Measurements from ENCODE around the gene MYH6. TPM values are rescaled to one million over a fixed set of nuclear protein-coding genes. Genes with fewer than 3 reads are reported as not detected.

The MYH6 gene
- total and polyA plus RNA-seq, 8 donors: 0.03 to 1.5 (median 0.05) TPM; not detected in 3

DNA sequence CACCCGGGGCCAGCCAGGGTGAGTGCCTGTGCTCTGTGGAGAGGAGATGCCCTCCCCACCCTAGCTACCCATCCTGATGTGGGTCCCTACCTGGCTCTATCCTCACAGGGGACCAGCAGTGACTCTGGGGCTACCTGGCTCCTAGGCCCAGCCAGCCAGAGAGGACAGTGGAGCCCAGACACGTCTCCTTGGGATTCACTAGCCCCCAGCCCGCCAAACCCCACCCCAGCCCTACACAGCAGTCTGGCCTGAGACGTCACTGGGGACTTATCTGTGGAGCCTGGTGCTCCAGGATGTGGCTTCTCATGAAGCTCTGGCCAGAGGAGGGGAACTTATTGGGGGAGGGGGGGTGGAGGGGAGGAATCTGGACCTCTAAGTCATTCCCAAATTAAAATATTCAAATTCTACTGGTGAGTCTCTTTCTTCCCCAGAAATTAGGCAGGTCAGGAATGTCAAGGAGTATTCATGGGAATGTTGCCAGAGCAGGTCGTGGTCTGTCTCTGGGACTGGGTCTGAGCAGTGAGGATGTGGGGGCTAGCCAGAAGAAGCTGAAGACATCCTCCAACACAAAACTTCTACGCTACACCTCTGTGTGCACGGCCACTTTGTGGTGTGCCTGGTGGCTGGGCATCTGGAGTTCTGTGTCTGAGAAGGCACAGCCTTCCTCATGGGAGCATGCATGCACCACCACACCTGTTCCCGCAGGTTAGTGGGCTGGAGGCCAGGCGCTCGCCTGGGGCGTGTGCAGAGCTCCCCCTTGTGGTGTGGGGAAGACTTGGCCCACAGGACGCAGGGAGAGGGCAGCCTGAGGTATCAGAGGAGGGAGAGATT lies 28.5 kb downstream of the MYH6 start:
- Histone ChIP-seq H3K27ac (no peak overlapping the region), H3K36me3 (no peaks in the 10 kb centered on the region), H3K4me1 (no peaks in the 10 kb centered on the region), H3K4me3 (no peak overlapping the region), H3K9me3 (no peaks in the 10 kb centered on the region), H3K27me3 (peaks cover 0 to 36% of the 10 kb centered on the region in 2 donors)
- intact Hi-C loops (cut with DNase I): loop anchor here in 1 of 2 donors (10.0 kb wide), 1 partner anchor 55 kb away; the partner anchor contains the start of gene PABPN1
- TF ChIP-seq, protein P1, sequence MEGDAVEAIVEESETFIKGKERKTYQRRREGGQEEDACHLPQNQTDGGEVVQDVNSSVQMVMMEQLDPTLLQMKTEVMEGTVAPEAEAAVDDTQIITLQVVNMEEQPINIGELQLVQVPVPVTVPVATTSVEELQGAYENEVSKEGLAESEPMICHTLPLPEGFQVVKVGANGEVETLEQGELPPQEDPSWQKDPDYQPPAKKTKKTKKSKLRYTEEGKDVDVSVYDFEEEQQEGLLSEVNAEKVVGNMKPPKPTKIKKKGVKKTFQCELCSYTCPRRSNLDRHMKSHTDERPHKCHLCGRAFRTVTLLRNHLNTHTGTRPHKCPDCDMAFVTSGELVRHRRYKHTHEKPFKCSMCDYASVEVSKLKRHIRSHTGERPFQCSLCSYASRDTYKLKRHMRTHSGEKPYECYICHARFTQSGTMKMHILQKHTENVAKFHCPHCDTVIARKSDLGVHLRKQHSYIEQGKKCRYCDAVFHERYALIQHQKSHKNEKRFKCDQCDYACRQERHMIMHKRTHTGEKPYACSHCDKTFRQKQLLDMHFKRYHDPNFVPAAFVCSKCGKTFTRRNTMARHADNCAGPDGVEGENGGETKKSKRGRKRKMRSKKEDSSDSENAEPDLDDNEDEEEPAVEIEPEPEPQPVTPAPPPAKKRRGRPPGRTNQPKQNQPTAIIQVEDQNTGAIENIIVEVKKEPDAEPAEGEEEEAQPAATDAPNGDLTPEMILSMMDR (IDR thresholded peaks at IDR 0.05): peak; percentile 76 to 90
- DNase-seq (peak; percentile 32 to 92 (median 64)), ATAC-seq (peak; percentile 98)

DNA sequence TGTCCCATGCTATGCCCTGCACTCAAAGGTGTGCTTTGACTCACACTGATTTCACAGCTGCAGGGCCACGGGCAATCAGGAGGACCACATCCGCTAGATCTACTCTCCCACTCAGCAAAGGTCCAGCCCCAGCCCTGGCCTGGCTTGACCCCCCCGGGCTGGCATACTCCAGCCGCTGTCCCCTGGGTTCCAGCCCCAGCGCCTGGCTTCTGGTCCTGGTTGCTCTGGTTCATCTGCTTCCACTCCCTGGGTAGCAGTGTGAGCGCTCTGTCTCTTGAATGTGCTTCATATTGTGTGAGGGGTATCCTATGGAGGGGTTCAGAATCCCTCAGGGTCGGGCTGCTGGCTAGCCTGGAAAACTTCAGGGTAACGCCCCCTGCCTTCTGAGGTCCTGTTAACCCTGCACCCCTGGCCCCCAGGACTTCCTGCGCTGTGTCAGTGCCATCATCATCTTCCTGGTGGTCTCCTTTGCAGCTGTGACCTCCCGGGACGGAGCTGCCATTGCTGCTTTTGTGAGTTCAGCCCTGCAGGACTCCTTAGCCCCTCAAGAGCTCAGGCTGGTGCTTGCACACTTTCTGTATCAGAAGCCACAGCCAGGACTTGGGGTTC lies 29.4 kb downstream of the MYH6 start:
- ATAC-seq: no peak
- intact Hi-C loops (cut with DNase I): loop anchor here in 1 of 2 donors (10.0 kb wide), 1 partner anchor 54 kb away; the partner anchor contains the start of gene PABPN1

DNA sequence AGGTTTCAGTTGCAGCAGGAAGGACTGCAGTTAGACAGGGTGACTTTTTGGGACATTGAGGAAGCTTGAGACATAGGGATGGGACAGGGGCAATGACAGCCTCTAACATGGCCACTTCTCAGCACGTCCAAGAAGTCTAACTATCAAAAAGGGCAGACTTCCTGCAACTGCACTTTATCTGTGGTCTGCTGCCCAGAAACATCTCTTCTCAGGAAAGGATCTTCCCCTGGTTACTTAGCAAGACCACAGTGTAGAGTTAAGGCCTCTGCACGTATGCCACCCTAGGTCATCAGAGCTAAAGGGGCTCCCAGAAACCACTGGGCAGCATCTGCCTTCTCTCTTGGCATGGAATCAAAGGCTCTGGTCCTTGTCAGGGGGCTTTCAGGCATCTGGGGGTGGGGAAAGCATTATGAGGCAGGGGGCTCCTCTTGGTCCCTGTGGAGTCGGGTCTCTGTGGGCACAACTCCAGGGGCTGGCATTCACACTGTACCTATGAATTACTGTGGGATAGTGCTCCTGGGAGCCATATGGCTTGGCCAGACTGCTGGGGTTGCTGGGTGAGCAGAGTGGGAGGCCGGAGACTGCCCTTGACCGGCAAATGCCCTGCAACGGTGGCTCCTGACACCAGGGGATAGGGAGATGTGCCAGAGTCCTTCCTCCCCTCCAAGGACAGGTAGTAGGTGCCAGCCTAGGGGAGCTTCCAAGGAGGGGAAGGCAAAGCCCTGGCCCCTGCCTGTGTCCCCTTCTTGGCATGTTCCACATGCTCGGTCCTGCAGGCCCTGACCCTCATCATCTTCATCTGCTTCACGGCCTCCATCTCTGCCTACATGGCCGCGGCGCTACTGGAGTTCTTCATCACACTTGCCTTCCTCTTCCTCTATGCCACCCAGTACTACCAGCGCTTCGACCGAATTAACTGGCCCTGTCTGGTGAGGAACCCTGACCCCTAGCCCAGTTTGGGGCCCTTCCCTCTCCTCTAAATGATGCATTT lies 30.2 kb downstream of the MYH6 start:
- Histone ChIP-seq H3K27me3 (peaks cover 0 to 33% of the 10 kb centered on the region in 2 donors), H3K36me3 (no peaks in the 10 kb centered on the region), H3K4me1 (no peaks in the 10 kb centered on the region), H3K4me3 (no peak overlapping the region), H3K27ac (no peak overlapping the region), H3K9me3 (no peaks in the 10 kb centered on the region)
- TF ChIP-seq, protein P1 (IDR thresholded peaks at IDR 0.05): no peak
- DNase-seq (no peak), ATAC-seq (no peak)
- intact Hi-C loops (cut with DNase I): loop anchor here in 1 of 2 donors (10.0 kb wide), 1 partner anchor 53 kb away; the partner anchor contains the start of gene PABPN1

More for the DNA sequence above, 29.4 kb downstream of the MYH6 start:
- Histone ChIP-seq H3K36me3 (no peaks in the 10 kb centered on the region), H3K27ac (no peak overlapping the region), H3K9me3 (no peaks in the 10 kb centered on the region), H3K4me1 (no peaks in the 10 kb centered on the region), H3K4me3 (no peak overlapping the region), H3K27me3 (peaks cover 0 to 36% of the 10 kb centered on the region in 2 donors)
- peak in 1 of 4 donors; percentile 65 for DNase-seq
- TF ChIP-seq, protein P1 (IDR thresholded peaks at IDR 0.05): no peak

DNA sequence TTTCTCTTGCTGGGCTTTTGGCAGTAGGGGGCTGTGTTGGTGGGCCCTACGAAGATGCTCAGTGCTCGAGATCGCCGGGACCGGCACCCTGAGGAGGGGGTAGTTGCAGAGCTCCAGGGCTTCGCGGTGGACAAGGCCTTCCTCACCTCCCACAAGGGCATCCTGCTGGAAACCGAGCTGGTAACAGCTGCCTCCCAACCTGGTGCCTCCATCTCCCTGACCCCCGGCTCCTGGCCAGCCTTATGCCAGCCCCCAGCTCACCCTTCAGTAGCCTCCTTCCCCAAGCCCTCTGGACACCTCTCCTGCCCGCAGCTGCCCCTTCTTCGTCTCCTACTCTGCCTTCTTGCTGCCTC lies 30.9 kb downstream of the MYH6 start:
- ATAC-seq: no peak
- H3K27ac ChIP-seq: no peak overlapping the region
- H3K4me1 ChIP-seq: no peaks in the 10 kb centered on the region
- no peak overlapping the region for H3K4me3 ChIP-seq
- no peaks in the 10 kb centered on the region for H3K36me3 ChIP-seq
- intact Hi-C loops (cut with DNase I): loop anchor here in 1 of 2 donors (10.0 kb wide), 1 partner anchor 52 kb away; the partner anchor contains the start of gene PABPN1
- DNase-seq: peak in 1 of 4 donors; percentile 57
- no peaks in the 10 kb centered on the region for H3K9me3 ChIP-seq
- TF ChIP-seq, protein P1 (IDR thresholded peaks at IDR 0.05): no peak
- H3K27me3 ChIP-seq: peaks cover 0 to 26% of the 10 kb centered on the region in 2 donors
